DOHH2 (cell line): Measurements from ENCODE around the gene LRRTM4.

Source experiments
- H3F3A ChIP-seq: fragments of 200-600 bp; sonication (generic), shearing (Covaris generic); 2 replicates; pipeline ENCODE4 v1.6.0; 2016; ENCODE audit warnings: antibody characterized with exemption, mild to moderate bottlenecking; ENCODE audit not compliant: control insufficient read depth, insufficient read depth
- H3K27ac ChIP-seq: fragments of 200-600 bp; sonication (generic); 2 replicates; pipeline ENCODE4 v1.5.1; 2014; ENCODE audit warnings: low read depth, mild to moderate bottlenecking, low read length, moderate library complexity
- H3K27me3 ChIP-seq: fragments of 200-600 bp; sonication (generic); 2 replicates; pipeline ENCODE4 v1.6.1; 2014; ENCODE audit warnings: mild to moderate bottlenecking, low read length, mixed read lengths; ENCODE audit not compliant: control insufficient read depth
- H3K36me3 ChIP-seq: fragments of 200-600 bp; sonication (generic); 2 replicates; pipeline ENCODE4 v1.6.1; 2014; ENCODE audit warnings: mild to moderate bottlenecking, low read length, moderate library complexity, mixed read lengths; ENCODE audit not compliant: control insufficient read depth
- H3K4me1 ChIP-seq: fragments of 200-600 bp; sonication (generic); 2 replicates; pipeline ENCODE4 v1.6.1; 2014; ENCODE audit warnings: mild to moderate bottlenecking, low read length, mixed read lengths; ENCODE audit not compliant: control insufficient read depth
- H3K4me2 ChIP-seq: fragments of 200-600 bp; sonication (generic); 2 replicates; pipeline ENCODE4 v1.6.0; 2014; ENCODE audit warnings: mild to moderate bottlenecking, low read length, moderate library complexity
- H3K4me3 ChIP-seq: fragments of 200-600 bp; sonication (generic); 2 replicates; pipeline ENCODE4 v1.5.1; 2014; ENCODE audit warnings: mild to moderate bottlenecking, low read length, mixed read lengths
- H3K79me2 ChIP-seq: fragments of 200-600 bp; sonication (generic); 2 replicates; pipeline ENCODE4 v1.6.1; 2014; ENCODE audit warnings: mild to moderate bottlenecking, low read length, mixed read lengths; ENCODE audit not compliant: control insufficient read depth
- H3K9me2 ChIP-seq: fragments of 200-600 bp; sonication (generic); replicated peaks from 2 replicates; pipeline ENCODE4 v1.6.1; 2014; ENCODE audit warnings: mild to moderate bottlenecking, low read length, mixed read lengths; ENCODE audit not compliant: control insufficient read depth
- H3K9me3 ChIP-seq: fragments of 200-600 bp; sonication (generic); 2 replicates; pipeline ENCODE4 v1.6.1; 2014; ENCODE audit warnings: antibody characterized with exemption, low read length, mixed read lengths; ENCODE audit not compliant: control insufficient read depth, insufficient read depth
- H4K20me1 ChIP-seq: fragments of 200-600 bp; sonication (generic); 2 replicates; pipeline ENCODE4 v1.6.0; 2014; ENCODE audit warnings: low read depth, mild to moderate bottlenecking, antibody characterized with exemption, low read length, moderate library complexity; ENCODE audit not compliant: control insufficient read depth, insufficient read depth
- CTCF ChIP-seq: fragments of 200-600 bp; sonication (generic); IDR thresholded peaks from one replicate; pipeline ENCODE4 v1.5.1; 2014; ENCODE audit warnings: antibody characterized with exemption, mild to moderate bottlenecking, low read depth, low read length; ENCODE audit not compliant: poor library complexity, severe bottlenecking
- EZH2phosphoT487 ChIP-seq: fragments of 200-600 bp; sonication (generic); IDR thresholded peaks from 2 replicates; pipeline ENCODE4 v1.6.1; 2017; ENCODE audit warnings: borderline replicate concordance, mild to moderate bottlenecking, antibody characterized with exemption, low read length, moderate library complexity, mixed read lengths

The LRRTM4 gene

GRCh38 chr2:76980067-76980787 is 541.9 kb downstream of the LRRTM4 start:
- no peaks in the 10 kb centered on the region for H4K20me1 ChIP-seq
- no peaks in the 10 kb centered on the region for H3K9me2 ChIP-seq
- no peaks in the 10 kb centered on the region for H3F3A ChIP-seq
- peaks cover 3% of the 10 kb centered on the region; the same call in 1 of the 2 replicates for H3K9me3 ChIP-seq
- peaks cover 4% of the 10 kb centered on the region; the same call in 1 of the 2 replicates for H3K36me3 ChIP-seq
- H3K4me3 ChIP-seq: no peak overlapping the region; the same call in 1 of the 2 replicates
- H3K27me3 ChIP-seq: no peaks in the 10 kb centered on the region
- peak overlapping the region; percentile 54 for H3K27ac ChIP-seq
- H3K79me2 ChIP-seq: no peaks in the 10 kb centered on the region
- TF ChIP-seq EZH2phosphoT487 (no peak), CTCF (no peak)
- H3K4me1 ChIP-seq: peaks cover 60% of the 10 kb centered on the region
- peak overlapping the region; percentile 32 for H3K4me2 ChIP-seq

GRCh38 chr2:76977846-76978727 is 544.1 kb downstream of the LRRTM4 start:
- Histone ChIP-seq H3F3A (no peaks in the 10 kb centered on the region), H4K20me1 (no peaks in the 10 kb centered on the region), H3K79me2 (no peaks in the 10 kb centered on the region), H3K9me3 (peaks cover 3% of the 10 kb centered on the region; the same call in 1 of the 2 replicates), H3K9me2 (no peaks in the 10 kb centered on the region), H3K27ac (no peak overlapping the region), H3K36me3 (peaks cover 2% of the 10 kb centered on the region; the same call in 1 of the 2 replicates), H3K27me3 (no peaks in the 10 kb centered on the region), H3K4me3 (no peak overlapping the region), H3K4me1 (peaks cover 54% of the 10 kb centered on the region), H3K4me2 (no peak overlapping the region)
- TF ChIP-seq CTCF (no peak), EZH2phosphoT487 (no peak)

GRCh38 chr2:76975752-76976151 is 546.4 kb downstream of the LRRTM4 start:
- Histone ChIP-seq H3K4me1 (peaks cover 31% of the 10 kb centered on the region), H3K36me3 (no peaks in the 10 kb centered on the region), H3F3A (no peaks in the 10 kb centered on the region), H4K20me1 (no peaks in the 10 kb centered on the region), H3K27ac (no peak overlapping the region), H3K4me2 (no peak overlapping the region), H3K27me3 (no peaks in the 10 kb centered on the region), H3K9me3 (0 out of 2 replicates have a peak, but pooled peaks cover 3% of the 10 kb centered on the region), H3K9me2 (no peaks in the 10 kb centered on the region), H3K79me2 (no peaks in the 10 kb centered on the region), H3K4me3 (no peak overlapping the region)
- no peak for TF ChIP-seq CTCF
- no peak for TF ChIP-seq EZH2phosphoT487
